NCI-H2081 treated with DMSO at 0.1 percent for 48 hours (cell line): Measurements from ENCODE around the gene OMG.
"Not testable (repeated sequence)": the region's sequence is repeated elsewhere in the genome, so short reads cannot be mapped to it uniquely, and the experiment has no call there.

Experiments
- DNase-seq: peaks from one replicate; lab custom pipeline; 2025; lab: John Stamatoyannopoulos, UW

The OMG gene, protein sequence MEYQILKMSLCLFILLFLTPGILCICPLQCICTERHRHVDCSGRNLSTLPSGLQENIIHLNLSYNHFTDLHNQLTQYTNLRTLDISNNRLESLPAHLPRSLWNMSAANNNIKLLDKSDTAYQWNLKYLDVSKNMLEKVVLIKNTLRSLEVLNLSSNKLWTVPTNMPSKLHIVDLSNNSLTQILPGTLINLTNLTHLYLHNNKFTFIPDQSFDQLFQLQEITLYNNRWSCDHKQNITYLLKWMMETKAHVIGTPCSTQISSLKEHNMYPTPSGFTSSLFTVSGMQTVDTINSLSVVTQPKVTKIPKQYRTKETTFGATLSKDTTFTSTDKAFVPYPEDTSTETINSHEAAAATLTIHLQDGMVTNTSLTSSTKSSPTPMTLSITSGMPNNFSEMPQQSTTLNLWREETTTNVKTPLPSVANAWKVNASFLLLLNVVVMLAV

DNA sequence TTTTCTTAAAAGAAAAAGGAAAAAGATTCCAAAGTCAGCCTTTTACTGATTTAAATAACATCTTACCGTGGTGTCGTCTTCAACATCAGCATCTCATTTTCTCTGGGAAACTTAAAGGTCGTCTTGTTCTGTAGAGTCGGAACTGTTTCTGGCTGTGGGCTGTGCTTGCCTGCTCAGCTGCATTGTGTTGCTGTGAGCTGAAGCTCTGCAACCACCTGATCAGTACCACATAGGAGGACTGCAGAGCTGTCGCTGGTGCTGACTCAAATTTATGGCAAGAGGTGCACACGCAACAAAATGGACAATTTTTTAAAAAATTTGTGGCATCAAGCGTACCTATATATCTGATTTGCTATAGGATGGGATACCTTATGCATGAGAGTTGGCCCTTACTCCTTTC, at the start of gene OMG:
Gene OMG (minus strand): TSS at position 150 of the 400 bp plus-strand sequence. CDS start 908 bp downstream, outside the sequence.
- no peak for DNase-seq

DNA sequence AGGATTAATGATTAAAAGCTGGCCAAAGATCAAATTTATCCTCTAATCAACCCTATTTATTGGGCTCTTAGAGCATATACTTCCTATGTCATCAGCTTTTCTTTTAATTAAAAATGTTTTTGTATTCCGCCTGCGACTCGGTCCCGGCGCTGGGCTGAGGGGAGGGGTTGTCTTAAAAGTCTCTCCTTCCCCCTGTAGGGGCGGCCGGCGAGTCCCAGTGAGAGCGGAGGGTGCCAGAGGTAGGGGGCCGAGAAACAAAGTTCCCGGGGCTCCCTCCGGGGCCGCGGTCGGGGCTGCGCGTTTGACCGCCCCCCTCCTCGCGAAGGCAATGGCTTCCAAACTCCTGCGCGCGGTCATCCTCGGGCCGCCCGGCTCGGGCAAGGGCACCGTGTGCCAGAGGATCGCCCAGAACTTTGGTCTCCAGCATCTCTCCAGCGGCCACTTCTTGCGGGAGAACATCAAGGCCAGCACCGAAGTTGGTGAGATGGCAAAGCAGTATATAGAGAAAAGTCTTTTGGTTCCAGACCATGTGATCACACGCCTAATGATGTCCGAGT, 48.2 kb upstream of the OMG start:
- not testable (repeated sequence) for DNase-seq

DNA sequence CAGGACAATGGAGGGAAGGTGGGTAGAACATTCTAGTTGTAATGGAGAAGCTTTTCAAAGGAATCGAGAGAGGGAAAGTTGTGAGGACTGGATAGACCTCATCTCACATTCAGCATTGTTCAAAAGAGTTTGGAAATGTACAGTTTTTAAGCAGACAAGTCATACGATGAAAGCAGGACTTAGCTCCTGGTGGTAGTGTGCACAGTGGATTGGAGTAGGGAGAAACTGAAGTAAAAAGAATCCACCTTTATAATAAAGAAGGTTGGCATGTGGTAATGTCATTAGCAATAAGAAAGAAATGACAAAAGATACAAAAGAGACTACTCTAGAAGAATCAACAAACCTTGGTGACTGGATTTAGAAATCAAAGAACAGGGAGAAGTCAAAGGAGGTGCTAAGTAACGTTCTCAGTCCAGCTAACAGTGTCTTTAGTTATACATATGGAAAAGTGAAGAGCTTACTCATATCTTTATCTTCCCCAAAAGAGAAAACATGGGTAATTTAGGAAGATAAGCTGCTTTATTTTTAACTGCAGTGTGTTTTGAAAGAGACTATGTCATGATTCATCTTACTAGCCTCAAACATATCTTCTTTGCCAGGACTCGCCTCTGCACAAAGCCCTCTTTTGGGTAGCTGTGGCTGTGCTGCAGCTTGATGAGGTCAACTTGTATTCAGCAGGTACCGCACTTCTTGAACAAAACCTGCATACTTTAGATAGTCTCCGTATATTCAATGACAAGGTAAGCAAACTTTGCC, 43.0 kb upstream of the OMG start:
- DNase-seq = no peak

DNA sequence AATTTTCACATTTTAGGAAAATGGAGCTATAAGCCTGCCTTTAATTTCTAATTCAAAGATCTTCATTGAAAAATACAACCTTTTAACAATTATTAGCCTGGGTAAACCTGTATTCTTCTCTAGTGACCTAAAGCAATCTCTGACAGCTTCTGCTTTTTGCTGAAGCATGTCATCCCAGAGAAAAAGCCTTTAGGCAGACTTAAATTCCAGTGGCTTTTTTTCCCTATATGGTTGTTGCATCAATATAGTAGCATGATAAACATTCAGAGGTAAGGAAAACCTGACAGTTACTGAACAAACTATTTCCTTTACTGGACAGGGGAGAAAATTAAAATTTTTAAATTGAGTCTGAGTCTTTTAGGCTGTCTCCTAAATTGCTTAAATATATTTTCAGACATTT, 32.2 kb upstream of the OMG start:
- DNase-seq = no peak

DNA sequence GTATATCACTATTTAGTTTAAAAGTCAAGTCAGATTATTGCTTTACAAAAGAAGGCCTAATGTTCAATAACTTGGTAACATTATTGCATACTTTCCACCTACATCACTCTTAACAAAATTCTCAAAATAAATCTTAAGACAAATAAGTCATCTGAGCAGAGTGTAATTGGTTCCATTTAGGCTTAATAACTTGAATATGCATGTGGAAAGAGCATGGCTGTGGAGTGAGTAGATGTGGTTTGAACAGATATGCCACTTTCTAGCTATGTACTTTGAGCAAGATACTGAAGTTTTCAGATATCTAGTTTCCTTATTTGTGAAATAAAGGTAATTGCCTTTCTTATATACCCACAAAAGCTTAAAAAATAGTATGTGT, 31.1 kb upstream of the OMG start:
- DNase-seq = no peak

DNA sequence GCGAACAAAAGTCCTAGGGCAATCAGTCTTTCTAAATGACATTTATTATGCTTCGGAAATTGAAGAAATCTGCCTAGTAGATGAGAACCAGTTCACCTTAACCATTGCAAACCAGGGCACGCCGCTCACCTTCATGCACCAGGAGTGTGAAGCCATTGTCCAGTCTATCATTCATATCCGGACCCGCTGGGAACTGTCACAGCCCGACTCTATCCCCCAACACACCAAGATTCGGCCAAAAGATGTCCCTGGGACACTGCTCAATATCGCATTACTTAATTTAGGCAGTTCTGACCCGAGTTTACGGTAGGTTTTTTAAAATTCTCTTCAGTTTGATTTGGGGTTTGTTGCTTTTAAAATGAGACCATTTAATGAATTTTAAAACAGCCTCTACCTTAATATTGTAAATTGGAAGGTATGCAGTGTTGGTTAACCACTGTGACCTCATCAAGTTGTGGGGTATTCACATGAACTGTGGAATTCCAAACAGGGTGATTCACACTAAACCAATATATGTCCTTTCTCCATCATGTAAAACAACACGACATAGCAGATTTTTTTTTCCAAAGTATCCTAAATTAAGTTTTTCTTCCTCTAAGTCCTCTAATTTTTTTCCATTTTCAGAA, 30.6 kb upstream of the OMG start:
- no peak for DNase-seq

DNA sequence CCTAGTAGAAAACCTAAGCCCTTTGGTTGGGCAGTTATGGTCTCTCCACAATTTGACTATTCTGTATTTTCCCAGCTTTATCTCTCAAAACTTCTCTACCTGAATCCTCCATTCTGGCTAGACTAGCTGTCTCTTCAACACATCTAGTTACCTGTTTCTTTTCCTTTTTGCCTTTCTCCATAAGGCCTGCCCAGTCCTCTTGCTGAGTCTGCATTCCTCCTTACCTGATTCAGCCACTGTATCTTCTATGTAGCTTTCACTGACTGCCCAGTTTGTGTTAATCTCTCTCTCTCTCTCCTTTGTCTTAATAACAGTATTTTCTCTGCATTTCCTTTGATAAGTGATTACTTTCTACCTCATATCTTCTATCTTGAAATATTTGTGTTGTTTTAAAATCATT, 26.5 kb upstream of the OMG start:
- no peak for DNase-seq

DNA sequence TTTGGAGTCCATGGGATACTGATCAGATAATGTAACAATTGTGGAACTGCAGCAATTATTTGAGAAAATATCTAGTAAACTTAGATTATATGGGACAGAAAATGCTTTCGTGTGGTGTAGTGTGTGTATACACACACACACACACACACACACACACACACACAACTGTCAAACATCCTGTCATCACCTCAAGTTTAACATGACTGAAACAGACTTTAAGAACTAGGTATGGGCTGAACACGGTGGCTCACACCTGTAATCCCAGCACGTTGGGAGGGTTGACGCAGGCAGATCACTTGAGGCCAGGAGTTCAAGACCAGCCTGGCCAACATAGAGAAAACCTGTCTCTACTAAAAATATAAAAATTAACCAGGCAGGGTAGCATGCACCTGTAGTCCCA, 24.9 kb upstream of the OMG start:
- DNase-seq = no peak

DNA sequence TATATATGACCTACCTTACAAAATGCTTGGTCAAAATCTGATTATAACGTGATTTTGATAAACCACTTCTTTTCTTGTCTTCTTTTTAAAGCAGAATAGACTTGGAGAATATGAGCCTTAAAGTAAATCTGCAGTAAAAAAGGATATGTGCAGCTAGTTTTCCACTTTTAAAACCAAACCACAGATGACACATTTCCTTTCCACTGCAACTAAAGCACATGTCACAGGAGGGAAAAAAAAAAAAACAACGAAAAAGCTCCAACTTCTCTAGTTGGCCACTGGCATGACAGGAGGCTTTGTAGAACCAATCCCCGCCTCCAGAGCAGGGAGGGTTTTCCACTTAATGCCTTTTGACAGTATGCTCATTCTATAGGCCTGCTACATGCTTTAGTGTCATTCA, 24.4 kb upstream of the OMG start, which contains the start of gene EVI2A:
Gene EVI2A (minus strand): TSS at position 142 of the 400 bp plus-strand sequence. CDS start 2,609 bp downstream, outside the sequence.
- no peak for DNase-seq

DNA sequence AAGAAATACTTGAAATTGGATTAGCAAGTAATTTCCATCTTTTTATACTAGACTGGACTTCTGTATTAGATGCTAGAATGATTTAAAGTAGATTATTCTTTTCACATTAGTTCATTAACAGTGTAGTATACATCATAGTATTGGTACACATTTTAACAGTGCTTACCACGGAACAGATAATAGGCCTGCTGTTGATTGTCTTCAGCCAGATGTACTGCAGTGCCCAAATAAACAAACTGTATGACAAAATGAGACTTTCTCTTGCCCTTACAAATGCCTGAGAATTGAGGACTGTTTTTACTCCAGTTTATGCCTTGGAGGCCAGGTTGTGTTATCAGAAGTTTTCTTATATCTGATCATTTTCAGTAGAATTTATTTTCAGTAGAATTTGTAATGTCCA, 23.8 kb upstream of the OMG start:
- no peak for DNase-seq

DNA sequence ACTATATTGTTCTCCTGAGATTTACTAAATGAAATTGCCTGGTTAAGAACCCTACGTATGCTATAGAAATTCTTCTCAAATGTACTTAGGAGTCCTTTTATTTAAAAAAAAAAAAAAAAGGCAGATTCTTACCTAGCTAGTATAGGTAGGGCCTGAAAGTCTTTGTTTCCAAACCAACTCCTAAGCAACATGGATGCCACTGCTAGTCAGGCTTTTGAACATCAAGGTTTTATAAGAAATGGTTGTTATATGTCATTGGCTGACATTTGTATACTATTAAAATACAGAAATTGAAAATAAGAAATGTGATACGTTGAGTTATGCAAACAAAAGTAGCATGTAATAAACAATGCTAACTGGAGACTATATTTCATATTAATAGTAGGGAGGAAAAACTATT, 23.2 kb upstream of the OMG start:
- no peak for DNase-seq

DNA sequence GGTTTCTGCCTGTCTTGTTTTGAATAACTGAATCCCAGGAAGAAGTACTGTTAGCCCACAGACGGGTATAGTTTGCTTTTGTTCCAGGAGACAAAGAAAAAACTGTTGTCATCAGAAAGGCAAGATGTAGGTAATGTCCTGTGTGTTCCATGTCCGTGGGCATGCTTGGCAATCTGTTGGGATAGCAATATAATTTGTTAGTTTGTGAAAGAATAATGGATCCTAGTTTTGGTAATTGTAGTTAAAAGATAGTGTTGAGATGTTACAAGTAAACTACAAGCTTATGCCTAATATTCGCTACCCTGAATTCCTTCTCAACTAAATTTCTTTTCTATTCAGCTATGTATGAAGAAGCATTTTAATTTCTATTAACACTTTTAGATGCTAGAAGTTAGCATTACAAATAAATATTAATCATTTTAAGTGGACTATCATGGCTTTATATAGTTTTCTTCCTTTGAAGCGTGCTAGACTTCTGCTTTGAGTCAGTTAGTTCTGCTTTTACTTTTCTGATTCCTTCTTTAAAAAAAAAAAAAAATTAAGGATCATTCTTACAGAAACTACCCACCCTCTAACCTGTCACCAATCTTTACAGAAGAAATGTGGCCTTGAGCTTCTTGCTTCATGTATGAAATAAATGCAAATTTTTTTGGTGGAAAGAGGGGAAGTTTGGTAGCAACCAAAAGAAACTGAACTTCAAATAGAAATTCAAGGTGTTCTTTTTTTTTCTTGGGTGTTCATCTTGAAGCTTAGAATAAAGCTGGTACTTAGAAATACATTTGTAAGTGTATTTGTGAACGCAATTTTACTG, 22.0 kb upstream of the OMG start:
- no peak for DNase-seq

DNA sequence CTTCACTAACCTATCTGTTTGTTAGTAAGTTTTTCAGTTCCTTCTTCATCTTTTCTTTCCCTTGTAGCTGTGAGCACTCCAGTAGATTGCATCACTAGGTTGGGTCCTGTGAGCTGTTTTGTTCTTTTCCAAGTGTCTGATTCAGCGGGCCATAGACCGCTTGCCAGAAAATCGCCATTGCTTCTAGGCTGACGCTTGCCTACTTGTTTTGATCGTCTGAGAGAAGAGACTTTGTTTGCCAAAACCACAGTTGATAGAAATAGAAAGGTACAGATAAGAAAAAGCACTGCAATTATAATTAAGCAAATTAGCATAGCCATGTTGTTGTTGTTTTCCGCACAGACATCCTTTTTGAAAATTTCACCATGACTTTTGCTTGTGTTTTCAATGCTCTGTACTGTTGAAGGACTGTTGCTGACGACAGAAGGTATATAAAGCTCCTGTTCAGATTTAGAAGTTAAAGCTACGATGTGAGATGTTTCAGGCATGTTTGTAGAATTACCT, 21.3 kb upstream of the OMG start:
- no peak for DNase-seq

DNA sequence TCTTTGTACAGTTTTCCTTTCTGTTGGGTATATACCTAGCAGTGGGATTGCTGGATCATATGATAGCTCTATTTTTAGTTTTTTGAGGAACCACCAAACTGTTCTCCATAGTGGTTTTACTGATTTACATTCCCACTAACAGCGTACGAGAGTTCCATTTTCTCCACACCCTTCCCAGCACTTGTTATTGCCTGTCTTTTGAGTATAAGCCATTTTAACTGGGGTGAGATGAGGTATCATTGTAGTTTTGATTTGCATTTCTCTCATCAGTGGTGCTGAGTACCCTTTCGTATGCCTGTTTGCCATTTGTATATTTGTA, 17.7 kb upstream of the OMG start:
- DNase-seq = no peak

DNA sequence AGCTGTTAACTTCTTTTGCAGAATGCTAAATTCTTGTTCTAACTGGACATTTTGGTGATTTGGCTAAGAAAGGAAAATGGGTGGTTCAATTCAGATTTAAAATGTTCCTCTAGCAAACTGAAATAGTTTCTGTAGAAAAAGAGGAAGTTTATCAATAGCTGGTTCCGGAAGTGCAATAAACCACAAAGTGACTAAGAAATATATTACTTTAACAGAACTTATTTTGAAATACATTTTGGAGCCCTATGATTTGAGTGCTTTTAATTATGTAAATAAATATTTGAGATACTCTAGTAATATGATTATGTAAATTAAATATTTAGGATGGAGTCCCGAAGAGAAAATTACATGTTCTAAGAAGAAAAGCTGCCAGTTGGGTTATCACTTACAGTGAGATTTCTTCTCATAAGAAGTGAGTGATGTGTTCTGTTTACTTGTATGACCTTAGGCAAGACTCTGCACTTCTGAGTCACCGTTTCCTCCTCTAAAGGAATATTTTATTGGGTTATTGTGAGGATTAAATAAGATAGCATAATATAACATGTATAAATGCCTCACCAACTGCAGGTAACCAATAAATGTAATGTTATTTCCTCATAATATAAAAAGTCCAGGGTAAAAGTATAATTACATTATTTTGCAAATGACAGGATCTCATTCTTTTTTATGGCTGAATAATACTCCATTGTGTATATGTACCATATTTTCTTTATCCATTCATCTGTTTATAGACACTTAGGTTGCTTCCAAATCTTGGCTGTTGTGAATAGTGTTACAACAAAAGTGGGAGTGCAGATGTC, 17.1 kb upstream of the OMG start, which contains the start of gene EVI2B:
Gene EVI2B (minus strand): TSS at position 73 of the 800 bp plus-strand sequence. CDS start 8,445 bp downstream, outside the sequence.
- no peak for DNase-seq

DNA sequence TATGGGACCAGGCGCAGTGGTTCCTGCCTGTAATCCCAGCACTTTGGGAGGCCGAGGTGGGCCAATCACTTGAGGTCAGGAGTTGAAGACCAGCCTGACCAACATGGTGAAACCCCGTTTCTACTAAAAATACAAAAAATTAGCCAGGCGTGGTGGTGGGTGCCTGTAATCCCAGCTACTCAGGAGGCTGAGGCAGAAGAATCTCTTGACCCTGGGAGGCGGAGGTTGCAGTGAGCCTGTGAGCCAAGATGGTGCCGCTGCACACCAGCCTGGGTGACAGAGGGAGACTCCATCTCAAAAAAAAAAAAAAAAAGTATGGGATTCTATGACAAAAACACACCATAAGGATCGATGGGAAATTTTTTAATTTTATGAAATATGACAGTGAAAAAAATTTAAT, 15.2 kb upstream of the OMG start:
- DNase-seq = not testable (repeated sequence)

DNA sequence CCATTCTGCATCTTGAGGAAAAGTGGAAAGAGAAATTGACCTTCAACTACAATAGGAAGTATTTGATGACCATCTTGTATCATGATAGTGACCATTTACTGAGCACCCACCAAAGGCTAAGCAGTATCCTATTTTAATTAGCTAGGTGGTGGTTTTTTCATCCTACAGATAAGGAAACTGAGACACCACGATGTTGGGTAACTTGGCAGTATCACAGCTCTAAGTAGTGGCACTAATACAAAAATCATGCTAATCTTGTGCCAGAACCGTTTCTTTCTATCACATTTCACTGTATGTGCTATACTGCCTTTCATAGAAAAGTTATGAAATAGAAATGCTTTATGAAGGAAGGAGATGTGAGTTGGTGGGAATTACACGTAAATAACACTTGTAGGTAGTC, 14.5 kb upstream of the OMG start:
- no peak for DNase-seq

DNA sequence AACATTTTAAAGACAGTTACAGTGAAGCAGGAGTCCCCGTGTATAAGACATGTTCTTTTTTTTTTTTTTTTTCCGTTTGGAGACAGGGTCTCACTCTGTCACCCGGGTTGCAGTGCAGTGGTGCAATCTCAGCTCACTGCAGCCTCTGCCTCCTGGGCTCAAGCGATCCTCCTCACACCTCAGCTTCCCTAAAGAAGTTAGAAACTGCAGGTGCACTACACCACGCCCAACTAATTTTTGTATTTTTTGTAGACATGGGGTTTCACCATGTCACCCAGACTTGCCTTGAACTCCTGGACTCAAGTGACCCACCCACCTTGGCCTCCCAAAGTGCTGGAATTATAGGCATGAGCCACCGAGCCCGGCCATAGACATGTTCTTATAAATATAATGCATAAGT, 13.8 kb upstream of the OMG start:
- DNase-seq = no peak

DNA sequence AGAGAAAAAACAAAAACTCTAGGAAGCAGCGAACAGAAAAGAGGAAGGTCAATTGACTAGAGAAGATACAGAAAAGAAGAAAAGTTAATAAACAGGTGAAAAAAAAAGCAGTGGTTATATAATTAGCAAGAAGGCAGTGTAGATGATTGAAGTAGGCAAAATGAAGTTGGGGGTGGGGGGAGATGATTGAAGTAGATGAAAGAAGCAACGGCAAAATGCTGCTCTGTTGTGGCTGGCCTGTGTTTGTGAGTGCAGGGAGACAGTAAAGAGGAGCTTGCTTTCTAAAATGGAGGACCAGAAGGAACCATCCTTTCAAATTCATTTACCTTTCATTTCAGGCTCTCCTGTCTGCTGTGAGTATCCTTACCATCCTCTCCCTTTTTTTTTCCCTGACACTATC, 13.2 kb upstream of the OMG start:
- DNase-seq = no peak

DNA sequence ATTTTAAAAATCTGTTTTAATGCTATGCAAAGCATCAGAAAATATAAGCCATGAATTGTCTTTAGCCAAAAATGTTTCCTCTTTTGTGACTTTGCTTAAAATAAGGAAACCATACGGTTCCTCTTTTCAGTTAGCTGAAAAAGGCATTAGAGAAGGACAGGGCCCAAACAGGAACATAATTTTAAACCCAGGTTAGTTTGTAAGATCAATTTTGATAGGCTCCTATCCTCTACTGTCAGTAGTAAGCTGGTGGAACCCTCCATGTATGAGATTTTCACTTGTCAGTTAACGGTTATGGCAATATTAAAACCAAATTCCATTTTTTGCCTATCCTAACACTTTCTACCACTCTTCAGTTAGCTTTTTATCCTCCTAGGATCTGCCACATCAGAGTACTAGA, 12.5 kb upstream of the OMG start:
- DNase-seq = no peak
